Smooth muscle cell of the brain vasculature (primary cell): ENCODE measurements around the gene STYK1.

ENCODE experiments used
- DNase-seq: peaks from one replicate; pipeline ENCODE4 v3.0.0-alpha.2; 2012; ENCODE audit warnings: low read depth, low spot score

STYK1 gene

DNA sequence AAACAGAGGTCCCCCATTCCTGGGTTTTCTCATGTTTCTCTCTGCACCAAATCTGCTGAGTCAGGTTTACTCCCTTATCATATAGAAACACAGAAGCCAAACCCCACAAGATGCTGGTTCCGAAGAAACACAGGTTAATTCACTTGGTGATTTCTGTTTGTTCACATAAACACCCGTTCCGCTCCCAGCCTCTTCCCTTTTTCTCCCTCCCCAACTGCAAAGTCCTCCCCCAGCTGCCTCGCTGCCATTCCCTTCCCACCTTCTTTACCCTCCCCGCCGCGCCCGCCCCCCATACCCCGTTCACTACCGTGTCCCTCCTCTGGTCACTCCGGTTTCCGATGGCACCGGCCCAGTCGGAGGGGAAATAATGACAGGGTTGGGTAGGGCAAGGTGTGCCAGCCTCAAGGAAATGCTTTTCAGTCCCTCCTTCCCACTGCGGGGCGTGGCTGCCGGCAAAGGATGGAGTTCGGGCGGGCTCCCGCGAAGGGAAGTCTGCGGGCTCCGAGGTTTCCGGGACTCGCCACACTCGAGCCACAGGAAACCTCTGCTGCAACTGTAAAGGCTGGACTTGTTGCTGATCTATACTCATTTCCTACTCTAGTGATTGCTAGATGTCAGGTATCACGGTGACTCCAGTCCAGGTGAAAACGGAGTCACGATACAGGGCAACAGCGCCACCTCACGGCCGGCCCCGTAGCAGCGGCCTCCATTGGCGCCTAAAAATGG, at the start of gene STYK1:
STYK1 (minus strand) TSS at position 394 of the 726 bp plus-strand sequence. CDS start 39,434 bp downstream, outside the sequence.
- peak; percentile 7 for DNase-seq

GRCh38 chr12:10722905-10723746, 49.3 kb upstream of the STYK1 start, which contains the start of gene YBX3:
Gene YBX3, minus strand, starts transcription at chr12:10723323. Its CDS starts 212 bp downstream, at chr12:10723111.
- DNase-seq: peak; percentile 45

DNA sequence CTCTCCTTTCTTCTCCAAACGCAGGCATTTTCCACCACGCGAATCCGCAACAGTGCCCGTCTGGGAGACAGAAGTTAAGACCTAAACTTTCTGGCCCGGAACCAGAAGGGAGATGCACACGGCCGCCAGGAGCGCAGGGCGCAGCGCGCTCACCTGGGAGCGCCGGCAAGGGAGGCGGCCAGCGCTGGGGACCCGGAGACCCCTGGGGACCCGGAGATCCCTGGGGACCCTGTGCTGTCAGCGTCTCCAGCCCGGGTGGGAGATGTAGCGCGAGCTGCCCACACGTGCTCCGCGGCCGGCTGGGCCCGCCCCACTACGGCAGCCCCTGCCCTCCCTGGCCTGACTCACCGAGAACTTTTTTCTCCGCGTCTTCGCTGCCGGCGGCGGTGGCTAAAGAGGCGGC, 48.7 kb upstream of the STYK1 start:
- DNase-seq: no peak

DNA sequence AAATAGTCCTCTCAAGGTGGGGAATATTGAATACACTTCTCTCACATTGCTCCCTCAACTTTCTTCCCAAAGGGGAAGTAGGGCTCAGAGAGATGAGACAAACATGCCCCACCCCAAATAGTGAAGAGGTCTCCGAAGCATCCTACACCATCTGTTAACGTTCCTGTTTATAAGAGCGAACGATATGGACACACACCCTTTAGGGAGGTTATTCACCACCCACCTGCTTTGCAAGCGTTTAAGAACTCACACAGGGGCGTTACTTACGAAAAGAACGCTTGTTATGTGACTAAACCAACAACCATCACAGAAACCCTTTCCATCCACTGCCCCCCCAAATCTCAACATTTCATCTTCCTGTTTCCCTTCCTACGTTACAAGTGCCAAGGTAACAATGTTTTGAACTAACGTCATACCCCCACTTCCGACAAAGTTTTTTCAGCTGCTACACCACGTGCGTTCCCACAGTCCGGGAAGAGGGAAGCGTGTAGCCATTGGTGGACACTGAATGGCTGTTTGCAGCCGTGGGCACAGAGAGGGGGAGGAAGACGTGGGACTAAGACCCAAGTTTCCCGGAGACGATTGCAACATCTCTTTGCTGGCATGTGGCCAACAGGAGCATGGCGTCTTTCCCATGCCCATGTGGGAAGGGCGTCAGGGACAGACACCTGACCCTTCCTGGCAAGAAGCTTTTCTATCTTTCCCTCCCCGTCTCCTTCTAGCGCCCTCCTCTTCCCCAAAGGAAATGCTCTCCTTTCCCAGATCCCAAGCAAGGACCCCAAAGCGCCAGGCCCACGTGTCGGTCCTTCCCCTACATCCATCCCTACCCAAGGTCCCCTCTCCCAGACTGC, 48.0 kb upstream of the STYK1 start:
- peak; percentile 83 for DNase-seq

DNA sequence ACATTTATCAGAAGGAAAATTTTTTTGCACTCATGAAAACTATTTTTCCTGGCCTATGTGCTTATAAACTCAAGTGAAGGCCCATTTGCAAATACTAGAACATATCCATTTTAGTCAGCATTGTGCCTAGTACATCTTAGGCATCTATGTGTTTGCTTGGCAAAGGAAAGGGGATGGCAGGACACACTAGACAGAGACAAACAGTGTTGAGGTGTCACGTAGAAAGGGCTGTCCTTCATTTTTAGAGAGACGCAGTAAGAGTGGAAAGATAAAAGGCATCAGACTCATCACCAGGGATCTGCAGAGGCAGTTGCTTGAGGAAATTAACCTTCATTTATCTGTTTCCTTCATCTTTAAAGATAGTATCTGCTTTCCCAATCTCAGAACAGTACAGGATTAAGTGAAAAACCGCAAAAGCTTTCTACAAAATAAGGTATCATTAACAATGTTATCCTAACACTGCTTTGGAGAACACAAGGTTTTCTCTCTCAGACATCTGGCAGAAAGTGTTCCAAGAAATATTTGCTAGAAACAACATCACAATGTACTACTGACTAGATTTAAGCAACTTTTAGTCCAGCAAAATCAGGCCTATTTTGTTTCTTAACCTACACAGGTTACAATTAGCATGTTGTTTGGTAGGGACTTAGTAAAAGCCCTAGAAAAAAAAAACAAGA, 47.3 kb upstream of the STYK1 start:
- DNase-seq: no peak

DNA sequence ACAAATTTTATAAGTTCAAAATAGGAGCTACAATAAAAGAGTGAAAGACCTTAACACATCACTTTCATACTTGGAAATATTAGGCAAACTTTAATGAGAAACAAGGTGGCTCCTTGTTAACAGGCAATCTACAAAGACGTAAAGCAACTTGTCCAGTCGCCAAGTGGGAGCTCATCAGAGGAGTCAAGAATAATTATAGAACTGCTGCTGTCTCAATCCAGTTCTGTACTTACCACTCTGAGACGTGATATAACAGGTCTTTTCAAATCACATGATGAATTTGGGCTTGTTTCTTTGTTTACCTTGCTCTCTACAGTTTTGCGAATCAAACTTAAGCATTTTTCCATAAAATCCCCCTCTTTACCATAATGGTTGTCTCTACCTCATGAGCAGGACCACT, 45.6 kb upstream of the STYK1 start:
- DNase-seq: no peak

- peak; percentile 52 for DNase-seq
These were observed 44.5 kb upstream of the STYK1 start for GRCh38 chr12:10718279-10718821.

DNA sequence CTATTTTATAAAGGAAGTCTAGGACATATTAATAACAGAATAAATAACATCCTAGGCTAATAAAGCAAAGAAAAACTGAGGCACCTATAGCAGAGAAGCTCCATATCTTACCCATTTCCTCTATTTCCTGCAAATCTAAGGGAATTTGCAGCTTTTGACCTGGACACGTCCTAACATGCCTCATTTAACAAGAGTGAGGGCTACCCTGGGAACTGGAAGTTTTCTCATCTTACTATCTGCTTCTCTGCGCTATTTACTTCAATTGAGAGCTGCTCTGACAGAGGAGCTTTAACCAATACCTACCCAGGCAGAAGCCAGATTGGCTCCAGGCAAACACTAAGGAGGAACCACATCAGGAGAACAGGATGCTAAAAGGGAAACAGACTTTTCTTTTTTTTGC, 43.6 kb upstream of the STYK1 start:
- no peak for DNase-seq

DNA sequence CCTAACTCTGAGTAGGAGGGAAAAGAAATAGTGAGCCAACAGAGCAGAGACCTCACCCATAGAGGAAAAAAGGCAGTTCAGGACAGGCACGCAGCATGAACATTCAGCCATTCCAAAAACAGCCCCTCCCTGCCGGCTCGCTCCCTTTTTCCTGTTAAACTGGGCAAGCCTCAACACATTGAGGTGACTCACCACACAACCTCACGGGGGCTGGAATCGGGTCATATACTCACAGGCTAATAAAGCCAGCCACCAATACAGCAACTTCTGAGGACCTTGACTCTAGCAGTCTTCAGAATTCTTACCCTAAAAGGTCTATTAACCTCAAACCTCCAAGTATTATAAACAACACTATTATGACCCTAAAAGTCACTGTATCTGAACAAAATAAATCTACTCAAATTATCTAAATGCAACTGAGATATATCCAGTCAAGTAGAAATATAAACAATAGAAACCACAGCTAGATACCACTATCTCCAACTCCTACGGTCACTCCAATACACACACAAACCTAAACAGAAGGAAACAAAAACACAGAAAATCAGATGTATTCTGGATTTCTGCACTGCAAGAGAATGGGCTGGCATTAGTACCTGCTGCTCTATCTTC, 43.0 kb upstream of the STYK1 start:
- DNase-seq: peak; percentile 75

DNA sequence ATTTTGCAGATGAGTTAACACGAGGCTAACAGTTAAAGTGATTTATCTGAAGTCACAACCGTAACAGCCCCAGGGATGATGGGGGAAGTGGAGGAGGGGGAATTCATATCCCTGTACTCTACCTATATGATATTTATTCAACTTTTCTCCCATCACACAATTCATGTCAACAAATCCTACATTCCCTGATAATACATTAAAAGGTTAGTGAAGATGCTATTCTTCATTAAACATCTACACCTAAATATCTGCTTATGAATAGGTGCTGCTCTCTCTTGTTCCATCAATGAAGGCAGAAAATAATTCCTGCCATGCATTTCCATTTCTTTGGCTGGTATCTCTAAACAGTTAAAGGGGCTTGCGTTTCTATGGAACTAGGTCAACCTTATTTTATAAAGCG, 42.4 kb upstream of the STYK1 start:
- DNase-seq: no peak

DNA sequence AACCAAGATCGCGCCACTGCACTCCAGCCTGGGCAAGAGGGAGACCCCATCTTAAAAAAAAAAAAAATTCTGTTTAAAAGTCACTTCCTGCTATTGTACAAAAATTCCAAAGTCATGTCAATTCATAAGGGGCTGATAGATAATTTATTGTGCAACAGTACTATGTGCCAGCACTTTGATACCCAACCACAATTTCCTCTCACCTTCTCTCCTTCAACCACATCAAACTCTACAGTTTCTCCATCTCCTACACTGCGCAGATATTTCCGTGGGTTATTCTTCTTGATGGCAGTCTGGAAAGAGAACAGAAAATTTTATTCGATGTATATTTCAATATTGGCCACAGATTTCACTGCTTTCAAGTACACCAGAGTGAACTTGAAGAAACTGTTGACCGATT, 41.6 kb upstream of the STYK1 start:
- no peak for DNase-seq

- DNase-seq: no peak
These were observed 36.0 kb upstream of the STYK1 start for GRCh38 chr12:10709808-10710207.

DNA sequence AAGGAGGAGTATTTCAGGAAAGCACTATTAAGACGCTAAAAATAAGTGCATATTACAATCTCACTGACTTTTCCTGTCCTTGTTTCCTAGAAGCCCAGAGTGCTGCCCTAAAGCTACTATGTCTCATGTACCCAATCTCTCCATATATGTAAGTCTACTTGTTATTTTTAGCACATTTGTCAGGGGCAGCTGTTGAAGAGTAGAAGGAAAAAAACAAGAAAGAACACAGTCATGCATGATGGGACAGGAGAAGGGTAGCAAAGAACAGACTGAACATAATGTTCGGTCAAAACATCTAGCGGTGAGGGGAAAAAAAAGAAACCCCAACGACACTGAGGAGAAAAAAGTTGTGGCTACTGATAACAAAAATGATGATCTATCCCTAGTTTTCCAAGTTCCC, 35.0 kb upstream of the STYK1 start:
- DNase-seq: no peak

- no peak for DNase-seq
These were observed 31.8 kb upstream of the STYK1 start for GRCh38 chr12:10705655-10706054.

DNA sequence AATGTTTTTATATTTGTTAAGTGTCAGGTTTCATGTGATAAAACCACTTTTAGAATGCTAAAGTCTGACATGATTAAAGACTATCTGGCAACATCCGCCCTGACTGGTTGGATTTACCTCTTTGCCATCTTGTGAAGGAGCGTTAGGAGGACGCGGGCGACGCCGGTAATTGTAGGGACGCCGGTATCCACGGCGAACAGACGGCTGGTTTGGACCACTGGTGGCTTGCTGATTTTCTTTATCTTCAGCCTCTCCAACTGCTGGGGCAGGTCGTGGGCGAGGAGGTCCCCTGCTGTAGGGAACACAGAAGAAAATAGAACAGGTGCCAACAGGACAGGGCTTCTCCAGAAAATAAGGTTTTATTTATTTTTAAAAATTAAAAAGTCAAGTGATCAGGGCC, 28.0 kb upstream of the STYK1 start:
- DNase-seq: no peak

DNA sequence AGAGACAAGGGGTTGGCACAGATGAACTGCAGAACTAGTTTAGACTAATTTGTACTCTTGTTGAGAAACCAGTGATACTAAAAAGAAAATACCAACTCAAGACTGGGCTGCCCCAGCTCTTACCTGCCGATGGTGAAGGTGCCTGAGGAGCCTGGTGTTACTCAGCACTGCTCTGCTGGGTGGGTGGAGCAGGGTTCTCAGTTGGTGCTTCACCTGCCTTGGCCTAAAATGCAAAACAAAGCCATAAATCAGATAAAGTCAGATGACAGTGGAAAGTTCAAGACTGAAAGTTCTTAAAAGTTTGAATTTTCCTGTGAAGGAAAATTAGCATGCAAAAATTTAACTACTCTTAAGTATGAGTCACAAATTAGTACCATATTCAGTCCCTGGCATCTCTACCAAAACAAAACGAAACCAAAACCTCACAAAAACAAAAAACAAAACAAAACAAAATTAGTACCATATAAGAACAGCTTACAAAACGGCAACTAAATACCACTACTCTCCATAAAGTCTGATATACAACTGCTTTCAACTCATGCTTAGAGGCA, 27.4 kb upstream of the STYK1 start:
- no peak for DNase-seq

- DNase-seq: no peak
These were observed 26.7 kb upstream of the STYK1 start for GRCh38 chr12:10700581-10700980.

GRCh38 chr12:10697862-10698261, 24.0 kb upstream of the STYK1 start:
- DNase-seq: no peak

DNA sequence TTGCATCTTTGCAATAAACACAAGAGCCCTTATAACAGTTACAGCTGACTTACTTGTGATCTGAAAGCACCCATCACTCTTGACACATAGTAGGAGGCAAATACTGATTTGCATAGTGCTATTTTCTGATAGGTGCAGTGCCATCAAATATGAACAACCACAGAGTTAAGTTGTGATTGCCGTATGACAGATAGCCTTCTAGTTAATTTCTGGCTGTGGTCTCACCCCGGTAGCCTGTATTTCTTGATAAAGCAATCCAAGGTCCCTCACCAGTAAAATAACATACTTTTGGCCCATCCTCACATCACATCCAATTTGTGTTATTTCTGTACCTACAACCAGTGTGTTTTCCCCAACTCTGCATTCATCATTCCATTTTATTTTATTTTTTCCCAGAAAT, 23.3 kb upstream of the STYK1 start:
- no peak for DNase-seq

DNA sequence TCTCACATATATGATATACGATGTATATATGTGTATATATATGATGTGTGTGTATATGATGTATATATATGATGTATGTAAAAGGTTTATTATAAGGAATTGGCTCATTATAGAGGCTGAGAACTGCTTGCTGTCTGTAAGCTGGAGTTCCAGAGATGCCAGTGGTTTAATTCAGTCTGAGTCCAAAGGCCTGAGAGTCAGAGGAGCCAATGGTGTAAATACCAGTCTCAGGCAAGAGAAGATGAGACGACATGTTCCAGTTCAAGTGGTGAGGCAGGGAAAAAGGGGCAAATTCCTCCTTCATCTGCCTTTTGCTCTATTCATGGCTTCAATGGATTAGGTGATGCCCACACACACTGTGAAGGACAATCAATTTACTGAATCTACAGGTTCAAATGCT, 17.1 kb upstream of the STYK1 start:
- DNase-seq: no peak
